ENCODE results near the gene RCOR2.

DNA sequence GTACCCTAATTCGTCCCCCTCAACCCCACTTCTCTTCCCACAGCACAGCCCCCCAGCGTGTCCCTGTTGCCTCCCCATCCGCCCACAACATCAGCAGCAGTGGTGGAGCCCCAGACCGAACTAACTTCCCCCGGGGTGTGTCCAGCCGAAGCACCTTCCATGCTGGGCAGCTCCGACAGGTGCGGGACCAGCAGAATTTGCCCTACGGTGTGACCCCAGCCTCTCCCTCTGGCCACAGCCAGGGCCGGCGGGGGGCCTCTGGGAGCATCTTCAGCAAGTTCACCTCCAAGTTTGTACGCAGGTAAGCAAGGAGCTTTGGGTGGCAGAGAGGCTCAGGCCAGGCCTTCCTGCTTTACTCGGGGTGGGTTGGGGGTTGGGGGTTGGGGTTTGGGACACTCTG, 12.2 kb downstream of the RCOR2 start:
- TF ChIP-seq, protein P1, sequence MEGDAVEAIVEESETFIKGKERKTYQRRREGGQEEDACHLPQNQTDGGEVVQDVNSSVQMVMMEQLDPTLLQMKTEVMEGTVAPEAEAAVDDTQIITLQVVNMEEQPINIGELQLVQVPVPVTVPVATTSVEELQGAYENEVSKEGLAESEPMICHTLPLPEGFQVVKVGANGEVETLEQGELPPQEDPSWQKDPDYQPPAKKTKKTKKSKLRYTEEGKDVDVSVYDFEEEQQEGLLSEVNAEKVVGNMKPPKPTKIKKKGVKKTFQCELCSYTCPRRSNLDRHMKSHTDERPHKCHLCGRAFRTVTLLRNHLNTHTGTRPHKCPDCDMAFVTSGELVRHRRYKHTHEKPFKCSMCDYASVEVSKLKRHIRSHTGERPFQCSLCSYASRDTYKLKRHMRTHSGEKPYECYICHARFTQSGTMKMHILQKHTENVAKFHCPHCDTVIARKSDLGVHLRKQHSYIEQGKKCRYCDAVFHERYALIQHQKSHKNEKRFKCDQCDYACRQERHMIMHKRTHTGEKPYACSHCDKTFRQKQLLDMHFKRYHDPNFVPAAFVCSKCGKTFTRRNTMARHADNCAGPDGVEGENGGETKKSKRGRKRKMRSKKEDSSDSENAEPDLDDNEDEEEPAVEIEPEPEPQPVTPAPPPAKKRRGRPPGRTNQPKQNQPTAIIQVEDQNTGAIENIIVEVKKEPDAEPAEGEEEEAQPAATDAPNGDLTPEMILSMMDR (IDR thresholded peaks at IDR 0.05): no peak
- no peak for TF ChIP-seq POLR2A (IDR thresholded peaks at IDR 0.05)
- TF ChIP-seq POLR2AphosphoS5 (IDR thresholded peaks at IDR 0.05): no peak
